Measurements from ENCODE around the gene TTL. TPM values are rescaled to one million over a fixed set of nuclear protein-coding genes. Genes with fewer than 3 reads are reported as not detected.
"Not testable (repeated sequence)": the region's sequence is repeated elsewhere in the genome, so short reads cannot be mapped to it uniquely, and the experiment has no call there.

The TTL gene
- total RNA-seq, 1 experiment from 2014 or later, result 81.5 TPM

- POLR2A ChIA-PET, result no interaction called here
- CTCF ChIA-PET, result no interaction called here
- Histone ChIP-seq H3K36me3 (ENCODE audit: control insufficient read depth, insufficient read depth, low read length) (peaks cover 54% of the 10 kb centered on the region), H3K4me3 (ENCODE audit: low read depth in 2 of 2, low read length in 2 of 2) (no peak overlapping the region), H3K27me3 (ENCODE audit: control insufficient read depth, insufficient read depth, low read length) (no peaks in the 10 kb centered on the region), H3K27ac (ENCODE audit: low read length) (no peak overlapping the region), H3K9me3 (ENCODE audit: control insufficient read depth, insufficient read depth, low read depth, low read length) (no peaks in the 10 kb centered on the region), H3K4me1 (ENCODE audit: control insufficient read depth, insufficient read depth, low read length) (peaks cover 11% of the 10 kb centered on the region; the same call in 1 of the 2 replicates)
- DNase-seq (ENCODE audit: low read depth, low spot score) (no peak), ATAC-seq (no peak)
- BruUV-seq (replicated peaks), result no TSS peak
- in situ Hi-C loops (cut with HindIII; ENCODE audit: low pct_unique_long_range_greater_than_20kb, low sequenced_read_pairs) (no loop called here), intact Hi-C loops (cut with micrococcal nuclease; ENCODE audit: unreplicated experiment) (no loop called here)
- no peak for TF ChIP-seq POLR2AphosphoS5 (IDR thresholded peaks at IDR 0.05; ENCODE audit: low read depth, low read length)
These were observed 67.0 kb downstream of the TTL start for GRCh38 chr2:112548980-112549379.

DNA sequence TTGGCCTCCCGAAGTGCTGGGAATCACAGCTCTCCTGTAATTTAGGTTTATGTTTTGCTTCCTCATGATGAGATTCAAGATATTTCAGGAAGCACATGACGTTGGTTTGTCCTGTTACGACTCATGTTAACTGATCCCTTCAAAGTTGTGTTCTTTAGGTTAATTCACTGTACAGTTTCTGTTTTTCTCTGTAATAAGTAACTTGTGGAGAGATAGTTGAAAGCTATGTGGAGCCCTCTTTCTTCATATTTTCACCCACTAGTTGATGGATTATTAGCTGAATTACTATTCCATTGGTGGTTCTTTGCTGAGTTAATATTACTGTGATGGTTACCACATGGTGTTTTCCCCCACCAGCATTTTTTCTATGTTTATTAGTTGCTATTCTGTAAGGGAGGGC is 84.1 kb downstream of the TTL start:
- Histone ChIP-seq H3K27ac (ENCODE audit: low read length) (no peak overlapping the region), H3K4me1 (ENCODE audit: control insufficient read depth, insufficient read depth, low read length) (no peaks in the 10 kb centered on the region), H3K4me3 (ENCODE audit: low read depth in 2 of 2, low read length in 2 of 2) (no peak overlapping the region), H3K36me3 (ENCODE audit: control insufficient read depth, insufficient read depth, low read length) (peaks cover 35% of the 10 kb centered on the region), H3K27me3 (ENCODE audit: control insufficient read depth, insufficient read depth, low read length) (no peaks in the 10 kb centered on the region), H3K9me3 (ENCODE audit: control insufficient read depth, insufficient read depth, low read depth, low read length) (no peaks in the 10 kb centered on the region)
- ATAC-seq, result no peak
- DNase-seq (ENCODE audit: low read depth, low spot score), result no peak
- intact Hi-C loops (cut with micrococcal nuclease; ENCODE audit: unreplicated experiment) (no loop called here), in situ Hi-C loops (cut with HindIII; ENCODE audit: low pct_unique_long_range_greater_than_20kb, low sequenced_read_pairs) (no loop called here)
- BruUV-seq (replicated peaks), result no TSS peak
- CTCF ChIA-PET, result no interaction called here
- POLR2A ChIA-PET, result no interaction called here
- TF ChIP-seq, protein P1, sequence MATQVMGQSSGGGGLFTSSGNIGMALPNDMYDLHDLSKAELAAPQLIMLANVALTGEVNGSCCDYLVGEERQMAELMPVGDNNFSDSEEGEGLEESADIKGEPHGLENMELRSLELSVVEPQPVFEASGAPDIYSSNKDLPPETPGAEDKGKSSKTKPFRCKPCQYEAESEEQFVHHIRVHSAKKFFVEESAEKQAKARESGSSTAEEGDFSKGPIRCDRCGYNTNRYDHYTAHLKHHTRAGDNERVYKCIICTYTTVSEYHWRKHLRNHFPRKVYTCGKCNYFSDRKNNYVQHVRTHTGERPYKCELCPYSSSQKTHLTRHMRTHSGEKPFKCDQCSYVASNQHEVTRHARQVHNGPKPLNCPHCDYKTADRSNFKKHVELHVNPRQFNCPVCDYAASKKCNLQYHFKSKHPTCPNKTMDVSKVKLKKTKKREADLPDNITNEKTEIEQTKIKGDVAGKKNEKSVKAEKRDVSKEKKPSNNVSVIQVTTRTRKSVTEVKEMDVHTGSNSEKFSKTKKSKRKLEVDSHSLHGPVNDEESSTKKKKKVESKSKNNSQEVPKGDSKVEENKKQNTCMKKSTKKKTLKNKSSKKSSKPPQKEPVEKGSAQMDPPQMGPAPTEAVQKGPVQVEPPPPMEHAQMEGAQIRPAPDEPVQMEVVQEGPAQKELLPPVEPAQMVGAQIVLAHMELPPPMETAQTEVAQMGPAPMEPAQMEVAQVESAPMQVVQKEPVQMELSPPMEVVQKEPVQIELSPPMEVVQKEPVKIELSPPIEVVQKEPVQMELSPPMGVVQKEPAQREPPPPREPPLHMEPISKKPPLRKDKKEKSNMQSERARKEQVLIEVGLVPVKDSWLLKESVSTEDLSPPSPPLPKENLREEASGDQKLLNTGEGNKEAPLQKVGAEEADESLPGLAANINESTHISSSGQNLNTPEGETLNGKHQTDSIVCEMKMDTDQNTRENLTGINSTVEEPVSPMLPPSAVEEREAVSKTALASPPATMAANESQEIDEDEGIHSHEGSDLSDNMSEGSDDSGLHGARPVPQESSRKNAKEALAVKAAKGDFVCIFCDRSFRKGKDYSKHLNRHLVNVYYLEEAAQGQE (IDR thresholded peaks at IDR 0.05; ENCODE audit: insufficient read depth in 1 of 2, low read depth in 2 of 2, low read length in 1 of 2), result no peak
- TF ChIP-seq, protein P2, sequence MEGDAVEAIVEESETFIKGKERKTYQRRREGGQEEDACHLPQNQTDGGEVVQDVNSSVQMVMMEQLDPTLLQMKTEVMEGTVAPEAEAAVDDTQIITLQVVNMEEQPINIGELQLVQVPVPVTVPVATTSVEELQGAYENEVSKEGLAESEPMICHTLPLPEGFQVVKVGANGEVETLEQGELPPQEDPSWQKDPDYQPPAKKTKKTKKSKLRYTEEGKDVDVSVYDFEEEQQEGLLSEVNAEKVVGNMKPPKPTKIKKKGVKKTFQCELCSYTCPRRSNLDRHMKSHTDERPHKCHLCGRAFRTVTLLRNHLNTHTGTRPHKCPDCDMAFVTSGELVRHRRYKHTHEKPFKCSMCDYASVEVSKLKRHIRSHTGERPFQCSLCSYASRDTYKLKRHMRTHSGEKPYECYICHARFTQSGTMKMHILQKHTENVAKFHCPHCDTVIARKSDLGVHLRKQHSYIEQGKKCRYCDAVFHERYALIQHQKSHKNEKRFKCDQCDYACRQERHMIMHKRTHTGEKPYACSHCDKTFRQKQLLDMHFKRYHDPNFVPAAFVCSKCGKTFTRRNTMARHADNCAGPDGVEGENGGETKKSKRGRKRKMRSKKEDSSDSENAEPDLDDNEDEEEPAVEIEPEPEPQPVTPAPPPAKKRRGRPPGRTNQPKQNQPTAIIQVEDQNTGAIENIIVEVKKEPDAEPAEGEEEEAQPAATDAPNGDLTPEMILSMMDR (IDR thresholded peaks at IDR 0.05), result no peak
- TF ChIP-seq POLR2AphosphoS5 (IDR thresholded peaks at IDR 0.05; ENCODE audit: low read depth, low read length) (no peak), TCF7L2 (IDR thresholded peaks at IDR 0.05; ENCODE audit: low read depth, low read length) (no peak), SIN3A (IDR thresholded peaks at IDR 0.05; ENCODE audit: borderline replicate concordance, insufficient read depth, low read depth, low read length) (no peak)

- ATAC-seq; BruUV-seq (replicated peaks); in situ Hi-C loops (cut with HindIII; ENCODE audit: low pct_unique_long_range_greater_than_20kb, low sequenced_read_pairs); intact Hi-C loops (cut with micrococcal nuclease; ENCODE audit: unreplicated experiment); H3K4me1 ChIP-seq (ENCODE audit: control insufficient read depth, insufficient read depth, low read length); H3K27ac ChIP-seq (ENCODE audit: low read length); H3K27me3 ChIP-seq (ENCODE audit: control insufficient read depth, insufficient read depth, low read length); H3K4me3 ChIP-seq (ENCODE audit: low read depth in 2 of 2, low read length in 2 of 2); POLR2A ChIA-PET; DNase-seq (ENCODE audit: low read depth, low spot score); H3K9me3 ChIP-seq (ENCODE audit: control insufficient read depth, insufficient read depth, low read depth, low read length): not testable (repeated sequence)
- peaks cover 32% of the 10 kb centered on the region for H3K36me3 ChIP-seq (ENCODE audit: control insufficient read depth, insufficient read depth, low read length)
- CTCF ChIA-PET, result interaction anchor here (0.7 kb wide), 1 partner anchor 707 kb away, joined by 4 read pairs; no protein-coding TSS in a partner anchor
These were observed 84.6 kb downstream of the TTL start for GRCh38 chr2:112566508-112566907.
